H1 (cell line): ENCODE data around the gene TTC23. TPM values are rescaled to one million over a fixed set of nuclear protein-coding genes. Genes with fewer than 3 reads are reported as not detected.
A peak's percentile ranks its signal among the peaks of the same experiment; 100 is the strongest.

ENCODE experiments used
- CTCF ChIA-PET: fragments of 300-600 bp; sonication (Branson Sonifier 250); formaldehyde crosslinking; loops from one replicate; lab custom pipeline; 2021; ENCODE audit not compliant: partially characterized antibody; lab: Charles Lee
- POLR2A ChIA-PET: fragments of 300-600 bp; sonication (Branson Sonifier 250); formaldehyde crosslinking; loops from one replicate; lab custom pipeline; 2021; ENCODE audit warnings: inconsistent platforms; ENCODE audit not compliant: partially characterized antibody; lab: Charles Lee
- DNase-seq, 2 experiments: peaks; one replicate each; pipeline versions ENCODE4 v3.0.0 to v3.0.0-alpha.2; 2010 to 2022; ENCODE audit warnings: low spot score in 2 of 2, low read depth in 1 of 2, mixed read lengths in 1 of 2
- FAIRE-seq: peaks from 2 replicates; lab custom pipeline; 2011; peaks lifted over from hg19 to GRCh38; lab: Jason Lieb, UNC
- H2AFZ ChIP-seq: 2 replicates; pipeline ENCODE4 v1.8.1; 2012; ENCODE audit warnings: low read length, inconsistent platforms
- H2AK5ac ChIP-seq: 2 replicates; pipeline ENCODE4 v1.6.1; 2013; ENCODE audit warnings: low read depth, low read length
- H2BK120ac ChIP-seq: replicated peaks from 2 replicates; pipeline ENCODE3; 2013; ENCODE audit warnings: low read depth, low read length, inconsistent platforms
- H2BK12ac ChIP-seq: 2 replicates; pipeline ENCODE4 v1.6.1; 2013; ENCODE audit warnings: low read depth, low read length
- H2BK15ac ChIP-seq: 2 replicates; pipeline ENCODE4 v1.6.1; 2013; ENCODE audit warnings: low read length
- H2BK20ac ChIP-seq: 2 replicates; pipeline ENCODE4 v1.6.1; 2013; ENCODE audit warnings: low read length
- H2BK5ac ChIP-seq: 2 replicates; pipeline ENCODE4 v1.6.1; 2013; ENCODE audit warnings: low read depth, low read length
- H3K14ac ChIP-seq: 2 replicates; pipeline ENCODE4 v1.6.1; 2013; ENCODE audit warnings: inconsistent platforms; ENCODE audit not compliant: insufficient read length
- H3K18ac ChIP-seq: 2 replicates; pipeline ENCODE4 v1.6.1; 2013; ENCODE audit warnings: low read length; ENCODE audit errors: extremely low read depth
- H3K23ac ChIP-seq: 2 replicates; pipeline ENCODE4 v1.6.1; 2013; ENCODE audit warnings: inconsistent platforms; ENCODE audit not compliant: insufficient read length
- H3K23me2 ChIP-seq: 2 replicates; pipeline ENCODE4 v1.6.1; 2013; ENCODE audit warnings: low read depth, low read length
- H3K27ac ChIP-seq: 2 replicates; pipeline ENCODE4 v1.6.1; 2011; ENCODE audit warnings: low read depth, low read length, inconsistent platforms
- H3K27me3 ChIP-seq, 4 experiments: replicated peaks in 1 of 4; 1 replicate in 1 of 4; 2 replicates in 3 of 4; pipeline versions ENCODE4 v1.6.1 to v1.8.1; 2011 to 2013; ENCODE audit warnings: low read length in 3 of 4, mild to moderate bottlenecking in 3 of 4, inconsistent platforms in 2 of 4, mixed read lengths in 2 of 4, moderate library complexity in 1 of 4; ENCODE audit not compliant: control insufficient read depth in 3 of 4, insufficient read depth in 3 of 4; ENCODE audit errors: extremely low read depth in 1 of 4
- H3K36me3 ChIP-seq, 4 experiments: 2 replicates each; pipeline versions ENCODE4 v1.6.1 to v1.8.1; 2011 to 2013; ENCODE audit warnings: mild to moderate bottlenecking in 4 of 4, low read length in 3 of 4, moderate library complexity in 2 of 4, control low read depth in 1 of 4, inconsistent platforms in 1 of 4; ENCODE audit not compliant: insufficient read depth in 4 of 4, control insufficient read depth in 2 of 4
- H3K4ac ChIP-seq: replicated peaks from 2 replicates; pipeline ENCODE3; 2013; ENCODE audit warnings: low read length, low read depth, mixed read lengths, inconsistent platforms; ENCODE audit not compliant: insufficient read length
- H3K4me1 ChIP-seq, 4 experiments: replicated peaks in 1 of 4; 1 replicate in 1 of 4; 2 replicates in 3 of 4; pipeline versions ENCODE4 v1.6.1 to v1.8.1; 2011 to 2013; ENCODE audit warnings: low read length in 3 of 4, inconsistent platforms in 2 of 4, mixed read lengths in 1 of 4; ENCODE audit not compliant: insufficient read depth in 4 of 4, control insufficient read depth in 3 of 4
- H3K4me2 ChIP-seq, 2 experiments: 2 replicates each; pipeline versions ENCODE4 v1.6.1 to v1.8.1; 2011 to 2013; ENCODE audit warnings: low read depth in 2 of 2, low read length in 2 of 2, control low read depth in 1 of 2, inconsistent platforms in 1 of 2, mild to moderate bottlenecking in 1 of 2; ENCODE audit not compliant: insufficient read depth in 1 of 2
- H3K4me3 ChIP-seq, 4 experiments: fragments of 200-600, 300-600 bp in 1 of 4; sonication (generic), shearing (Covaris generic), sonication (Bioruptor Twin) in 1 of 4; 2 replicates each; pipeline versions ENCODE4 v1.5.1 to v1.8.1; 2011 to 2016; ENCODE audit warnings: low read length in 4 of 4, low read depth in 3 of 4, control low read depth in 2 of 4, inconsistent platforms in 2 of 4, mild to moderate bottlenecking in 2 of 4, mixed read lengths in 1 of 4, moderate library complexity in 1 of 4; ENCODE audit not compliant: insufficient read depth in 2 of 4; ENCODE audit errors: extremely low read depth in 1 of 4
- H3K56ac ChIP-seq: replicated peaks from 2 replicates; pipeline ENCODE3; 2013; ENCODE audit warnings: low read depth, mild to moderate bottlenecking, mixed read lengths, low read length, inconsistent platforms; ENCODE audit not compliant: insufficient read length
- H3K79me1 ChIP-seq: 2 replicates; pipeline ENCODE4 v1.6.1; 2013; ENCODE audit warnings: low read depth, low read length, control low read depth
- H3K79me2 ChIP-seq, 2 experiments: 2 replicates each; pipeline versions ENCODE4 v1.6.1 to v1.8.1; 2012 to 2013; ENCODE audit warnings: low read length in 2 of 2, mild to moderate bottlenecking in 2 of 2, inconsistent platforms in 1 of 2; ENCODE audit not compliant: insufficient read depth in 2 of 2, control insufficient read depth in 1 of 2
- H3K9ac ChIP-seq, 4 experiments: replicated peaks in 1 of 4; 1 replicate in 1 of 4; 2 replicates in 3 of 4; pipeline versions ENCODE4 v1.6.1 to v1.8.1; 2011 to 2013; ENCODE audit warnings: low read depth in 3 of 4, low read length in 3 of 4, control low read depth in 2 of 4, mild to moderate bottlenecking in 2 of 4, moderate library complexity in 2 of 4, inconsistent platforms in 1 of 4; ENCODE audit errors: extremely low read depth in 1 of 4
- H3K9me3 ChIP-seq, 2 experiments: 2 replicates each; pipeline versions ENCODE4 v1.6.1 to v1.8.1; 2012 to 2013; ENCODE audit warnings: mild to moderate bottlenecking in 2 of 2, moderate library complexity in 2 of 2, control low read depth in 1 of 2, inconsistent platforms in 1 of 2, low read depth in 1 of 2, low read length in 1 of 2, mixed read lengths in 1 of 2; ENCODE audit not compliant: insufficient read depth in 2 of 2
- H4K20me1 ChIP-seq, 2 experiments: replicated peaks in 1 of 2; 2 replicates each; pipeline versions ENCODE3 to v1.8.1; 2011 to 2013; ENCODE audit warnings: inconsistent platforms in 2 of 2, low read length in 2 of 2, mild to moderate bottlenecking in 1 of 2; ENCODE audit not compliant: insufficient read depth in 2 of 2, control insufficient read depth in 1 of 2
- H4K5ac ChIP-seq: 2 replicates; pipeline ENCODE4 v1.6.1; 2013; ENCODE audit warnings: low read length, low read depth, mixed read lengths, inconsistent platforms; ENCODE audit not compliant: insufficient read length
- H4K8ac ChIP-seq: 2 replicates; pipeline ENCODE4 v1.8.0; 2013; ENCODE audit warnings: mild to moderate bottlenecking, moderate library complexity, low read length, inconsistent platforms; ENCODE audit not compliant: insufficient read depth; ENCODE audit errors: extremely low read depth
- H4K91ac ChIP-seq: replicated peaks from 2 replicates; pipeline ENCODE3; 2013; ENCODE audit warnings: low read length, mixed read lengths, inconsistent platforms; ENCODE audit not compliant: insufficient read length
- ASH2L ChIP-seq: fragments of 200-600, 300-600 bp; sonication (generic); IDR thresholded peaks from one replicate; pipeline ENCODE4 v1.7.1; 2017; ENCODE audit warnings: low read length
- CBX5 ChIP-seq: fragments of 300-800, 300-1000 bp; sonication (generic); IDR thresholded peaks from 2 replicates; pipeline ENCODE4 v1.7.1; 2016; ENCODE audit warnings: antibody characterized with exemption, low read length, low read depth
- FOSL1 ChIP-seq: IDR thresholded peaks from 2 replicates; pipeline ENCODE4 v1.6.1; 2011; ENCODE audit warnings: mild to moderate bottlenecking, low read depth, low read length, moderate library complexity; ENCODE audit not compliant: insufficient read depth
- HDAC6 ChIP-seq: IDR thresholded peaks from one replicate; pipeline ENCODE4 v1.7.1; 2012; ENCODE audit warnings: low read depth, mild to moderate bottlenecking, inconsistent platforms, low read length, moderate library complexity
- KDM5A ChIP-seq: fragments of 200-600 bp; IDR thresholded peaks from 2 replicates; pipeline ENCODE4 v1.7.1; 2012; ENCODE audit warnings: mild to moderate bottlenecking, low read length, inconsistent platforms, mixed read lengths
- MAX ChIP-seq: IDR thresholded peaks from 2 replicates; pipeline ENCODE4 v1.6.1; 2012; ENCODE audit warnings: inconsistent platforms
- POLR2AphosphoS5 ChIP-seq: IDR thresholded peaks from 2 replicates; pipeline ENCODE4 v1.6.1; 2011; ENCODE audit warnings: low read depth, low read length
- SP2 ChIP-seq: IDR thresholded peaks from 2 replicates; pipeline ENCODE4 v1.6.1; 2012; ENCODE audit warnings: mild to moderate bottlenecking, low read length, inconsistent platforms
- SUZ12 ChIP-seq: fragments of 200-600 bp; sonication (generic); IDR thresholded peaks from 2 replicates; pipeline ENCODE4 v1.6.1; 2012; ENCODE audit warnings: mild to moderate bottlenecking, inconsistent platforms, low read length, moderate library complexity, mixed read lengths
- TAF1 ChIP-seq: IDR thresholded peaks from 2 replicates; pipeline ENCODE4 v1.6.1; 2011; ENCODE audit warnings: mild to moderate bottlenecking, low read depth, low read length
- TBP ChIP-seq: IDR thresholded peaks from 2 replicates; pipeline ENCODE4 v1.6.1; 2011; ENCODE audit warnings: low read depth, low read length, improper control_type of control experiment
- TEAD4 ChIP-seq: IDR thresholded peaks from 2 replicates; pipeline ENCODE4 v1.6.1; 2012; ENCODE audit warnings: low read depth, low read length, inconsistent platforms, mixed read lengths
- WGBS, 2 experiments: shearing (Covaris generic) in 1 of 2; methylation state at CpG; one replicate each; pipeline versions ENCODE4 v1.1.6 to v1.1.7; 2013 to 2015; ENCODE audit warnings: low lambda C conversion rate in 2 of 2, mixed read lengths in 2 of 2, inconsistent platforms in 1 of 2, low coverage in 1 of 2, missing lambda C conversion rate in 1 of 2; ENCODE audit not compliant: insufficient replicate concordance in 2 of 2, insufficient coverage in 1 of 2, insufficient read length in 1 of 2; ENCODE audit errors: extremely low coverage in 1 of 2, missing lambda C conversion rate in 1 of 2; 5-methylcytosine and 5-hydroxymethylcytosine counted together
- polyA plus RNA-seq, 7 experiments: library from polyadenylated mRNA; depleted of rRNA in 3 of 7; stranded (reverse) in 5 of 7; unstranded in 2 of 7; fragments of >200 nt in 5 of 7; fragments of 200-250 nt in 2 of 7; gene quantifications; 1 replicate in 5 of 7; 2 replicates in 1 of 7; 4 replicates in 1 of 7; pipeline versions ENCODE4 v1.2.1 to v1.2.3, GENCODE V29; 2011 to 2013; ENCODE audit warnings: missing spikeins in 2 of 7, mixed read lengths in 2 of 7
- total RNA-seq: library from RNA; stranded (reverse); fragmentation: NEBNext Ultra II Directional; extraction: Animal tissue kit (Norgen Biotek cat#: 25700); gene quantifications from 2 replicates; pipeline ENCODE4 v1.2.1, GENCODE V29; 2021

TTC23 gene
- total and polyA plus RNA-seq, 2 of the 8 experiments (the other 6 are each of a cell fraction or from before 2014, with no cell fraction given): 4.8 to 23.0 TPM

DNA sequence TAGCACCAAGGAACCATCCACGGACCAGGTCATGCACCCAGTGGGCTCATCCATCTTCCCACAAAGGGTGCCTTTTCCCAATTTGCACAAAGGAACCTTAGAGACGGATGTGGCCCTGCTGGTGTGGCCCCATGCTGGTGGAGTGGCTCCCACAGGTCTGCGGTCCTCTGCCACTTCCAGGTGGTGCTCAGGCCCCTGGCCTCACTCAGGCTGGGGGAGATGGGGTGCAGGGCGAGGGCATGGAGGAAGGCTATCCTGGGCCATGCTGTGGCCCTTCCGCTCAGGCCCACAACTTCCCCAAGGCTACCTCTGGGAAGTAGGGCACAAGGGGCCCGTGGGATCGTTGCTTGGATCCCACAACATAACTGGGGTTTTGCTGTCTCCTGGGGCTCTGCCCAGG is 149.7 kb downstream of the TTC23 start:
- 0 out of 2 replicates have a peak overlapping the region, but pooled peaks have one; percentile 68 for H2AFZ ChIP-seq
- no peak overlapping the region for H3K18ac ChIP-seq
- peaks cover 0 to 5% (median 1%) of the 10 kb centered on the region in 4 experiments; a peak in 4 of 7 replicates for H3K4me1 ChIP-seq
- no peaks in the 10 kb centered on the region for H3K9me3 ChIP-seq
- H3K27me3 ChIP-seq: peaks cover 0 to 26% (median 19%) of the 10 kb centered on the region in 4 experiments; a peak in 6 of 7 replicates
- H2AK5ac ChIP-seq: no peak overlapping the region
- FAIRE-seq (no peak), DNase-seq (no peak)
- peak overlapping the region; percentile 12 to 69; a peak in 1 of 4 replicates for H3K4me2 ChIP-seq
- no peak overlapping the region for H3K56ac ChIP-seq
- ChIA-PET POLR2A (interaction anchor here (1.1 kb wide), 1 partner anchor 218 kb away, joined by 3 read pairs; no protein-coding TSS in a partner anchor), CTCF (interaction anchor here (1.0 to 8.9 kb wide), 16 partner anchors 9 to 677 kb away, joined by 3 to 114 read pairs (median 5); no protein-coding TSS in a partner anchor)
- H2BK120ac ChIP-seq: no peak overlapping the region
- no peak overlapping the region for H2BK5ac ChIP-seq
- H3K23ac ChIP-seq: no peak overlapping the region
- H4K5ac ChIP-seq: no peak overlapping the region
- no peak overlapping the region for H4K91ac ChIP-seq
- no peaks in the 10 kb centered on the region for H4K20me1 ChIP-seq
- 85% methylated on average over 7 of the region's 7 CpGs; no CpG with 5 or more reads in 1 of the 2 experiments for WGBS, 2 experiments
- H2BK15ac ChIP-seq: no peak overlapping the region
- no peak overlapping the region for H2BK20ac ChIP-seq
- H3K79me1 ChIP-seq: no peaks in the 10 kb centered on the region
- H3K4ac ChIP-seq: no peak overlapping the region
- no peak overlapping the region for H3K14ac ChIP-seq
- no peaks in the 10 kb centered on the region; the same call in 1 of the 2 replicates for H3K23me2 ChIP-seq
- H4K8ac ChIP-seq: no peak overlapping the region
- H3K36me3 ChIP-seq: no peaks in the 10 kb centered on the region
- H3K79me2 ChIP-seq: no peaks in the 10 kb centered on the region
- H3K27ac ChIP-seq: no peak overlapping the region
- 0 out of 2 replicates have a peak overlapping the region, but pooled peaks have one; percentile 27 for H2BK12ac ChIP-seq
- no peak for TF ChIP-seq SP2
- TF ChIP-seq MAX: no peak
- TF ChIP-seq ASH2L: no peak
- TF ChIP-seq TAF1: no peak
- TF ChIP-seq TBP: no peak
- no peak for TF ChIP-seq KDM5A
- no peak for TF ChIP-seq TEAD4
- no peak for TF ChIP-seq SUZ12
- TF ChIP-seq CBX5: no peak
- no peak for TF ChIP-seq HDAC6
- TF ChIP-seq POLR2AphosphoS5: no peak
- no peak for TF ChIP-seq FOSL1
- no peak overlapping the region for H3K4me3 ChIP-seq
- H3K9ac ChIP-seq: no peak overlapping the region
